Measurements from ENCODE around the gene GP1BB. TPM values are rescaled to one million over a fixed set of nuclear protein-coding genes. Genes with fewer than 3 reads are reported as not detected.

GP1BB gene
- total and polyA plus RNA-seq, 9 donors = 7.9 to 25.2 (median 12.7) TPM

GRCh38 chr22:19756288-19757128 is 33.2 kb downstream of the GP1BB start:
- Histone ChIP-seq H3K27me3 (ENCODE audit: control insufficient read depth, insufficient read depth, low read length) (peaks cover 83% of the 10 kb centered on the region), H3K27ac (ENCODE audit: low read length) (no peak overlapping the region), H3K9me3 (replicated peaks; ENCODE audit: control insufficient read depth, low read depth, low read length) (no peaks in the 10 kb centered on the region), H3K36me3 (ENCODE audit: control insufficient read depth, insufficient read depth, low read length) (no peaks in the 10 kb centered on the region), H3K4me3 (ENCODE audit: low read length) (no peak overlapping the region), H3K4me1 (ENCODE audit: control insufficient read depth, insufficient read depth, low read length) (peaks cover 45% of the 10 kb centered on the region)
- DNase-seq = no peak
- 4% methylated on average over 59 of the region's 76 CpGs for WGBS (ENCODE audit: insufficient coverage)

DNA sequence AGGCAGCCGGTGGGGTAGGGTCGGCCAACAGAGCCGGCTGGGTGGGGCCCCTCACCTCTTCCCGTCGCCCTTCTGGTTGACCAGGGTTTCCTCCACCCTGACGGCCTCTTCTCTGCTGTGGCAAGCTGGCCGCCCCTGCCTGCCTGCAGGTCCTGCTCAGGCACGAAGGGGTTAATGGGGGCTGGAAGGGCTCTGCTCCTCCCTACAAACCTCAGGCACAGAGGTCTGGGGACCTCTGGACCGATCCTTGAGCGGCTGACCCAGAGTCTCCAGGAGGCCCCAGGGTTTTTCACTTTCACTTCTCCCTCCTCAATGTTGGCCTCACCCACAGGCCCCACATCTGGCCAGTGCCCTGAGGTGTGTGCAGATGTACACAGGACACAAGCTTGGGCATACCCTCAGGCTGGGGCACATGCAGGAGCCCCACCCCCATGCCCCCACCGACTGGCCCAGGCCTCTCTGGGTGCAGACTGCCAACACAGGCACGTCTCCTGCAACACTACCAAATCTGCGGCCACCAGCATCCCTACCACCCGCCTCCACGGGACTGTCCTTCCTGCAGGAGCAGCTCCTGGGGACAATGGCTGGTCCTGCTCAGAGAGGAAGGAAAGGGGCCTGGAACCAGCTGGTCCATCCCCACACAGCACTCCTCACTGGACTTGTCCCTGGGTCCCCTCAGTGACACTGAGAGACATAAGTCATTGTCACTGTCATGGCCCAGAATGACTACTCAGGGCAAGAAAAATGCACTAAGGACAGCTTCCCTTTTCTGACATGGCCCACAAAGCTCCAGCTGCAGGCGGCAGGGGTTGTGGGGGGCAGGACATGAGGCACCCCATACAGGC is 34.0 kb downstream of the GP1BB start:
- Histone ChIP-seq H3K27ac (ENCODE audit: low read length) (no peak overlapping the region), H3K27me3 (ENCODE audit: control insufficient read depth, insufficient read depth, low read length) (peaks cover 88% of the 10 kb centered on the region), H3K9me3 (replicated peaks; ENCODE audit: control insufficient read depth, low read depth, low read length) (no peaks in the 10 kb centered on the region), H3K4me3 (ENCODE audit: low read length) (no peak overlapping the region), H3K36me3 (ENCODE audit: control insufficient read depth, insufficient read depth, low read length) (no peaks in the 10 kb centered on the region), H3K4me1 (ENCODE audit: control insufficient read depth, insufficient read depth, low read length) (peaks cover 42% of the 10 kb centered on the region)
- 30% methylated on average over 11 of the region's 16 CpGs for WGBS (ENCODE audit: insufficient coverage)
- DNase-seq = no peak

DNA sequence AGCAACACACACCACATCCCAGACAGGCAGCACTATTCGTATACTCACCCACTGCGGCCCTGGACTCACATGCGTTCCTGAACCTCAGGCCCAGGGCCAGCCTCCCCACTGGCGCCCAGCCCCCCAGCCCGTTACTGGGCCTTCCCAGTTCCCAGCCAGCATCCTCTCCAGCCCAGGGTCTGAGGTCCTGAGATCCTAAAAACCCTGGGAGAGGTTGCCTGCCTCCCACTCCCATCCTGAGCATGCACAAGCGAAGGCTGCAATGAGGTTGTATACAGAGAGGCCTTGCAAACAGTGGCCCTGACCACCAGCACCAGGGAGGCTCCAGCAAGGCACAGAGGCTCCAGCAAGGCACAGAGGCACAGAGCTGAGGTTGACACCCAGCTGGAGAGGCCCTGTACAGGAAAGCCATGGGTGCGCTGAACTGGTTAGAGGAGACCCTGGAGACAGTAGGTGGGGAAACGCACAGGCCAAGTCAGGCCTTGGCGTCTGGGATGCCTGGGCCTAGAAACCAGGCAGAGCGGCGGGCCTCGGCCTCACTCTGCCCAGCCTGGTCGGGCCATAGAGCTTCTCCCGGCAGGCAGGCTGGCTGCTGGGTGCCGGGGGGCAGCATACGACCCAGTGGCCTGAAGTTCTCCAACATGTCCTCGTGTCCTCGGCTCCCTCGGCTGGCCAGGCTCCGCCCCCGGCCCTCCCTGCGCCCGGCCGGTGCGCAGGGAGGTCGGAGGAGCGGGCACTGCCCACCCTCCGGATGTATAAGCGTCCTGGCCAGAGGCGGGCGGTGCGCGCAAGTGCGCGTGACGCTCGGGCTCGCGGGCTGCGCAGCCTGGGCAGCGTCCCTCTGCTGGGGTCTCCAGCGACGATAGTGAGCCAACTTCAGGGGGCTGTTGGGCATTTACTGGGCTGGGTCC is 34.9 kb downstream of the GP1BB start:
- H3K36me3 ChIP-seq (ENCODE audit: control insufficient read depth, insufficient read depth, low read length) = no peaks in the 10 kb centered on the region
- H3K27me3 ChIP-seq (ENCODE audit: control insufficient read depth, insufficient read depth, low read length) = peaks cover 90% of the 10 kb centered on the region
- H3K4me1 ChIP-seq (ENCODE audit: control insufficient read depth, insufficient read depth, low read length) = peaks cover 49% of the 10 kb centered on the region
- no peak overlapping the region for H3K27ac ChIP-seq (ENCODE audit: low read length)
- H3K9me3 ChIP-seq (replicated peaks; ENCODE audit: control insufficient read depth, low read depth, low read length) = no peaks in the 10 kb centered on the region
- no peak for DNase-seq
- WGBS (ENCODE audit: insufficient coverage) = 29% methylated on average over 40 of the region's 43 CpGs
- H3K4me3 ChIP-seq (ENCODE audit: low read length) = no peak overlapping the region

DNA sequence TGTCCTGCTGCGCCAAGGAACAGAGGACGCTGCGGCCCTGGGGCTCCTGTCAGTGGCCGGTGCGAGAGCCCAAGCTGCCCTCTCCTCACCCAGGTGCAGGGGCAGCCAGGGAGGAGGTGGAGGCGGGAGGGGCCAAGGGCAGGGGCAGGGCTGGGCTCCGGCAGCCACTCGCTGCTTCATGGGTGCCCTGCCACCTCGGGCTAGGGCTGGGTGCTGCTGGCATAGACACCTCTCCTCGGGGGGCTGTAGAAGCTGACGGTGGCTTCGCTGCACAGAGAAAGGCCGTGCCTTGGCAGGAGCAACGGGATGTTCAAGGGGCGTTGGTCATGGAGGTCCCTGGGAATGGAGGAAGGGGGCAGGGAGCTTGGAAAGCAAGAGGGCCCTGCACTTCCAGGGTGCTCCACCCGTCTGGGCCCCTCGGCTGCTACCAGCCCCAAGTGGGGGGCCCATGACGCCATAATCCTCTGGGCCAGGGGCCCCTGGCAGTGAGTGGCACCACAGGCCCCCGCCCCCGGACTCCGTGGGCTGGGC is 35.6 kb downstream of the GP1BB start:
- WGBS (ENCODE audit: insufficient coverage) = 7% methylated on average over 21 of the region's 21 CpGs
- peaks cover 90% of the 10 kb centered on the region for H3K27me3 ChIP-seq (ENCODE audit: control insufficient read depth, insufficient read depth, low read length)
- H3K4me1 ChIP-seq (ENCODE audit: control insufficient read depth, insufficient read depth, low read length) = peaks cover 49% of the 10 kb centered on the region
- no peak overlapping the region for H3K27ac ChIP-seq (ENCODE audit: low read length)
- H3K4me3 ChIP-seq (ENCODE audit: low read length) = no peak overlapping the region
- no peaks in the 10 kb centered on the region for H3K9me3 ChIP-seq (replicated peaks; ENCODE audit: control insufficient read depth, low read depth, low read length)
- H3K36me3 ChIP-seq (ENCODE audit: control insufficient read depth, insufficient read depth, low read length) = no peaks in the 10 kb centered on the region
- no peak for DNase-seq

DNA sequence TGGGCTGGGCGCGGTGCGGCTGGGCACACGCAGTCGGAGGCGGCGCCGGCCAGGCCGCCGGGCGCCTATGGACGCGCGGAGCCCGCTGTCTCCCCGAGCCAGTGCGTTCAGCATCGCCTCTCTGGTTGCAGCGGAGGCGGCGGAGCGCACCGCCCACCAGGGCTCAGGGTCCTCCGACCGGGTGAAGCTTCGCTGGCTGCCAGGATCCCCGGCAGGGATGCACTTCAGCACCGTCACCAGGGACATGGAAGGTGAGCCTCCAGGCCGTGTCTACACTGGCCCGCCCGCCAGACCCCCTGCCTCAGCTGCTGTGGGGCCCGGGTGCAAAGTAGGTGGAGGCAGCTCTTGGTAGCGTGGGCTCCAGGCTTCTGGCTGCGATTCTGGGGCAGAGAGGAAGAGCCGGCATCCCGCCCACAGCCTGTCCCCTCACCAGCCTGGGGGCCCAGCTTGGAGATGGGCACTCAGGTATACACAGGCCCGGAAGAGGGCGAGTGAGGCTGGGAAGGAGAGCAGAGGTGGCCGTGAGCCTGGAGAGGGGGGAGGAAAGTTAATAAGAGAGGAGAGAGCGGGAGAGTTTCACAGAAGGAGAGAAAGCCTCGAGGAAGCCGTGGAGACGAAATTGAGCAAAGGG is 36.2 kb downstream of the GP1BB start:
- WGBS (ENCODE audit: insufficient coverage) = 5% methylated on average over 42 of the region's 43 CpGs
- H3K36me3 ChIP-seq (ENCODE audit: control insufficient read depth, insufficient read depth, low read length) = peaks cover 2% of the 10 kb centered on the region
- H3K27me3 ChIP-seq (ENCODE audit: control insufficient read depth, insufficient read depth, low read length) = peaks cover 90% of the 10 kb centered on the region
- DNase-seq = no peak
- H3K4me3 ChIP-seq (ENCODE audit: low read length) = no peak overlapping the region
- H3K4me1 ChIP-seq (ENCODE audit: control insufficient read depth, insufficient read depth, low read length) = peaks cover 45% of the 10 kb centered on the region
- H3K27ac ChIP-seq (ENCODE audit: low read length) = no peak overlapping the region
- H3K9me3 ChIP-seq (replicated peaks; ENCODE audit: control insufficient read depth, low read depth, low read length) = no peaks in the 10 kb centered on the region

- peaks cover 44% of the 10 kb centered on the region for H3K4me1 ChIP-seq (ENCODE audit: control insufficient read depth, insufficient read depth, low read length)
- WGBS (ENCODE audit: insufficient coverage) = 2% methylated on average over 49 of the region's 79 CpGs
- H3K36me3 ChIP-seq (ENCODE audit: control insufficient read depth, insufficient read depth, low read length) = peaks cover 7% of the 10 kb centered on the region
- H3K9me3 ChIP-seq (replicated peaks; ENCODE audit: control insufficient read depth, low read depth, low read length) = no peaks in the 10 kb centered on the region
- peak within 1 kb of the TSS; percentile 49 for H3K4me3 ChIP-seq (ENCODE audit: low read length)
- no peak for DNase-seq
- H3K27ac ChIP-seq (ENCODE audit: low read length) = peak within 1 kb of the TSS; percentile 67
- peaks cover 90% of the 10 kb centered on the region for H3K27me3 ChIP-seq (ENCODE audit: control insufficient read depth, insufficient read depth, low read length)
Measured at GRCh38 chr22:19760058-19760950, 37.0 kb downstream of the GP1BB start, which contains the start of gene TBX1. TSS of gene TBX1 (plus strand) at chr22:19760778. CDS start at chr22:19760844, 66 bp downstream.

DNA sequence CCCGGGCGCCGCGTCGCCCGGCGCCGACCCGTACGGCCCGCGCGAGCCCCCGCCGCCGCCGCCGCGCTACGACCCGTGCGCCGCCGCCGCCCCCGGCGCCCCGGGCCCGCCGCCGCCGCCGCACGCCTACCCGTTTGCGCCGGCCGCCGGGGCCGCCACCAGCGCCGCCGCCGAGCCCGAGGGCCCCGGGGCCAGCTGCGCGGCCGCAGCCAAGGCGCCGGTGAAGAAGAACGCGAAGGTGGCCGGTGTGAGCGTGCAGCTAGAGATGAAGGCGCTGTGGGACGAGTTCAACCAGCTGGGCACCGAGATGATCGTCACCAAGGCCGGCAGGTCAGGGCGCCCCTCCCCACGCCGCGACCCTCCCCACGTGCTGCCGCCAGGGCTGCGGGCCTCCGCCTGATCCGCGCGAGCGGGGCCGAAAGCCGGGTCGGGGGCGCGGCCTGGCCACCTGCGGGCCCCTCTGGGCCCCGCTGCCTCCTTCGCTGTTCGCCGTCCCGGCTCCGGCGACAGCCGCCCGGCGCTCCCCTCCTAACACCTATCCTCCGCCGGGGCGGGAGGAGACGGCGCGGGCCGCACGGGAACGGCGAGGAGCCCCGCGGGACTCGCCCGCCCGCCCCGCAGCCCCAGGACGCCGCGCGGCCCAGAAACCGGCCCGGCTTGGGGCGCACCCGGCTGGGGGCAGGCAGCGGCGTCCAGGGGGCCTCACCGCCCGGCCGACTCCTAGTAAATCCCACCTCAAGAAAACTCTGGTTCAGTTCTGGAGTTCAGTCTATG is 37.8 kb downstream of the GP1BB start:
- DNase-seq = no peak
- peak overlapping the region; percentile 49 for H3K4me3 ChIP-seq (ENCODE audit: low read length)
- H3K36me3 ChIP-seq (ENCODE audit: control insufficient read depth, insufficient read depth, low read length) = peaks cover 7% of the 10 kb centered on the region
- H3K4me1 ChIP-seq (ENCODE audit: control insufficient read depth, insufficient read depth, low read length) = peaks cover 40% of the 10 kb centered on the region
- 3% methylated on average over 101 of the region's 117 CpGs for WGBS (ENCODE audit: insufficient coverage)
- H3K9me3 ChIP-seq (replicated peaks; ENCODE audit: control insufficient read depth, low read depth, low read length) = no peaks in the 10 kb centered on the region
- peaks cover 86% of the 10 kb centered on the region for H3K27me3 ChIP-seq (ENCODE audit: control insufficient read depth, insufficient read depth, low read length)
- H3K27ac ChIP-seq (ENCODE audit: low read length) = peak overlapping the region; percentile 67

Data from muscle of leg (tissue), 11 donors.